ENCODE data around the gene ZNF575. TPM values are rescaled to one million over a fixed set of nuclear protein-coding genes. Genes with fewer than 3 reads are reported as not detected.

ZNF575 gene, protein sequence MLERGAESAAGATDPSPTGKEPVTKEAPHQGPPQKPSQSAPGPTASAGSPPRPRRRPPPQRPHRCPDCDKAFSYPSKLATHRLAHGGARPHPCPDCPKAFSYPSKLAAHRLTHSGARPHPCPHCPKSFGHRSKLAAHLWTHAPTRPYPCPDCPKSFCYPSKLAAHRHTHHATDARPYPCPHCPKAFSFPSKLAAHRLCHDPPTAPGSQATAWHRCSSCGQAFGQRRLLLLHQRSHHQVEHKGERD
- total RNA-seq = 0.07 TPM in 1 of 2 replicates, not detected in the other

- DNase-seq (ENCODE audit: low read depth, low spot score) = peak; percentile 64
Measured at GRCh38 chr19:43532962-43533545, at the start of gene ZNF575. ZNF575 (plus strand) TSS chr19:43533188; CDS start chr19:43534423, 1,235 bp downstream.

GRCh38 chr19:43483281-43483680, 49.7 kb upstream of the ZNF575 start:
- no peak for DNase-seq (ENCODE audit: low read depth, low spot score)

- no peak for DNase-seq (ENCODE audit: low read depth, low spot score)
Measured at GRCh38 chr19:43485951-43486350, 47.0 kb upstream of the ZNF575 start.

DNA sequence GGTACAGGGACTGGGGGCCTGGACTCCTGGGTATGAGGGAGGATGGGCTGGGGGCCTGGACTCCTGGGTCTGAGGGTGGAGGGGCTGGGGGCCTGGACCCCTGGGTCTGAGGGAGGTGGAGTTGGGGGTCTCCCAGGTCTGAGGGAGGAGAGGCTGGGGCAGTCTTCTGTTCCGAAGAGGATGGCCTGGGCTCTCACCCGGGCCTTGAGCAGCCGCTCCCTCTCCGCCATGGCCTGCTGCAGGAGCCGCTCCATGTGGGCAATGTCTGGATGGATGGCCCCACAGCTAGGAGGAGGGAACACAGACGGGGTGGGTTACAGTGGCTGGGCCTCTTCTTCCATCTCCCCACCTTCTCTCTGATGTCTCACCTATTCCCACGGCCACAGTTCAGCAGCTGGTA, 46.6 kb upstream of the ZNF575 start:
- DNase-seq (ENCODE audit: low read depth, low spot score) = no peak

DNA sequence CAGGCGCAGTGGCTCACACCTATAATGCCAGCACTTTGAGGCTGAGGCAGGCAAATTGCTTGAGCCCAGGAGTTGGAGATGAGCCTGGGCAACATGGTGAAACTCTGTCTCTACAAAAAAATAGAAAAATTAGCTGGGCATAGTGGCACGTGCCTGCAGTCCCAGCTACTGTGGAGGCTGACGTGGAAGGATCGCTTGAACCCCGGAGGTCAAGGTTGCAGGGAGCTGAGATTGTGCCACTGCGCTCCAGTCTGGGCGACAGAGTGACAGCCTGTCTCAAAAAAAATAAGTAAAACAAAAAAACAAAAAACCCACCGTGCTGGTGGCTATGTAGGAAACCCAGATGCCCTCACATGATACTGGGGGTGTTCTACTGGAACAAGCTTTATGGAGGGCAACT, 44.8 kb upstream of the ZNF575 start:
- no peak for DNase-seq (ENCODE audit: low read depth, low spot score)

DNA sequence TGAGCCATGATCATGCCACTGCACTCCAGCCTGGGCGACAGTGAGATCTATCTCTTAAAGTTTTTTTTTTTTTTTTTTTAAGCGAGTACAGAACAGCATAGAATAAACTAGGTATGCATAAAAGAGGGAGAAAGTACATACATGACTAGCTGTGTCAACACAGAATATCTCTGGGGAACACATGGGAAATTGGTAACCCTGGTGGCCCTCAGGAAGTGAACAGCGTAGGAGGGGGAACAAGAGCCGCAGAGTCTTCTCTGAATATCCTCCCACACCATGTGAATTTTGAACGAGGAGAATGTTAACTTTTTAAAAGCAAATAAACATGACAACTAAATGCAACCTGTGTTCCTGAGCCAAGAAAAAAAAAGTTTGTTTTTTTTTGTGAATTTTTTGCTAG, 43.7 kb upstream of the ZNF575 start:
- no peak for DNase-seq (ENCODE audit: low read depth, low spot score)

GRCh38 chr19:43489979-43490599, 42.9 kb upstream of the ZNF575 start:
- DNase-seq (ENCODE audit: low read depth, low spot score) = no peak

GRCh38 chr19:43490759-43491158, 42.2 kb upstream of the ZNF575 start:
- DNase-seq (ENCODE audit: low read depth, low spot score) = no peak

DNA sequence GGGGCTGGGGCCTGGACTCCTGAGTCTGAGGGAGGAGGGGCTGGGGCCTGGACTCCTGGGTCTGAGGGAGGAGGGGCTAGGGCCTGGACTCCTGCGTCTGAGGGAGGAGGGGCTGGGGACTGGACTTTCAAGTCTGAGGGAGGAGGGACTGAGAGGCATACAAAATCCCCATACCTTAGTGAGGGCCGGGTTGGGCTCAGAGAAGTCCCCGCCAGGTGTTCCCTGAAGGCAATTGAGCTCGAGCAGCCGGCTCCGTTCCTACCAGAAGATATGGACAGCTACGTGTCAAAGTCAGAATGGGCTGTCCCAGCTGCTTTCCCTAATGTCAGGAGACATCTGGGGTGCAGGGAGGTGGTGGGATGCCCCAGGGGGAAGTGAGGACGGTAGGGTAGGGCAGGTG, 37.9 kb upstream of the ZNF575 start:
- DNase-seq (ENCODE audit: low read depth, low spot score) = no peak

DNA sequence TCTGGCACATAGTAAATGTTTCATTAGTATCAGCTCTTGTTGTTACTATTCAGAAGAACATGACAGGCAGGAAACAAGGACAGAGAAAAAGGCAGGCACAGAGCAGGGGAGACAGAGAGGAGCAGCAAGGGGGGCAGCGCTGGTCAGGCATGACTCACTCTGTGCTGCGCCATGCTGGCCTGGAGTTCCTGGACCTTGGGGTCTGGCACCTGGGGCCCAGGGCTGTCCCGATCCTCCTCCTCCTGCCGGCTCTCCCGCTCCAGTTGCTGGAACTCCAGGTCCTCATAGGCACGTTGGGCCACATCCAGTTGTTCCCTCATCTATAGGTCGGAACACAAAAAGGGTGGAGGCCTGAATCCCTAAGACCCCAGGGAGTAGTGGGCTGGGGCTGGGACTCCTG, 36.0 kb upstream of the ZNF575 start:
- DNase-seq (ENCODE audit: low read depth, low spot score) = no peak

DNA sequence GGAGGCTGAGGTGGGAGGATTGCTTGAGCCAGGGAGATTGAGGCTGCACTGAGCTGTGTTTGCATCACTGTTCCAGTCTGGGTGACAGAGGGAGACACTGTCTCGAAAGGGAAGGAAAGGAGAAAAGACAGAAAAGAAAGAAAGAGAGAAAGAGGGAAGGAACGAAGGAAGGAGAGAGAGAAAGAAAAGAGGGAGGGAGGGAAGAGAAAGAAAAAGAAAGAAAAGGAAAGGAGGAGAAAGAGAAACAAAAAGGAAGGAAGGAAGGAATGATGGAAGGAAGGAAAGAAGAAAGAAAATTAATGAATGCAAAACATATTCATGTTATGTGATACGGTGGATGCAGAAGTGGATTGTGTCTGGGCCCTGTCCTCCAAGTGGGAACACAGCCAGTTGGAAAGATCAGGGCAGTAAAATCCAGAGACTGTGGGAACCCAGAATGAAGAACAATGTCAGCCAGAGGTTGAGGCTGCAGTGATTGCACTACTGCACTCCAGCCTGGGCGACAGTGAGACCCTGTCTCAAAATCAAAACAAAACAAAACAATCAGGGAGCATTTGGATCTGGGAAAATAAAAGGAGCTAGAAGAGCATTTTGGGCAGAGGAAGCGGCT, 34.6 kb upstream of the ZNF575 start:
- no peak for DNase-seq (ENCODE audit: low read depth, low spot score)

GRCh38 chr19:43499042-43499441, 33.9 kb upstream of the ZNF575 start:
- no peak for DNase-seq (ENCODE audit: low read depth, low spot score)

DNA sequence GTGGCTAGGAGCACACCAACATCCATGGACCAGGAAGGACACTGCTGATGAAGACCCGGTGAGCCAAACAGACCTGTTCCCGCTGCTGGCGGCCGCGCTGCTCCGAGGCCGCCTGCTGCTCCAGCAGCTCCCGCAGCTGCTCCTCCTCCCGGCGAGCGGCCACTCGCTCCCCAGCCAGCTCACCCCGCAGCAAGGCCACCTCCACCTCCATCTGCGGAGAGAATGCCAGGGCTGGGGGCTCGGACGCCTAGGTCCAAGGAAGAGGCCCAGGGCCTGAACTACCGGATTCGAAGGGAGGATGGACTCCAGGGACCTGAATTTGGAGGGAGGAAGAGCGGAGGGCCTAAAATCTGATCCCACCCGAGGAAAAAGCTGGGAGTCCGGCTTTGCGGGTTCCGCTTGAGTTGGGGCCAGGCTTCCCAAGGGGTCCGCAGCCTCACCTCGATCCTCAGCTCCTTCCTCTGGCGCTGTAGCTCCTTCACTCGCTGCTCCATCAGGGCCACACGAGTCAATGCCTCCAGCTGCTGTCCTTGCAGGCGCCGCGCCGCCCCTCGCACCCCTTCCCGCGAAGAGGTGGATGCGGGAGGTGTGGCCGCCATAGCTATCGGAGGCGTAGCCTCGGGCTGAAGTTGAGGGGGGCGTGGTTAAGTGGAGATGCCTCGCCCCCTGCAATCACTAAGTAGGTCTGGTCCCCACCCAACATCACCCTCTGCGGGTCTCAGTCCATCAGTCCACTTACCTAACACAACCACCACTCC, 31.1 kb upstream of the ZNF575 start:
- no peak for DNase-seq (ENCODE audit: low read depth, low spot score)

- no peak for DNase-seq (ENCODE audit: low read depth, low spot score)
Measured at GRCh38 chr19:43502419-43502976, 30.5 kb upstream of the ZNF575 start.

DNA sequence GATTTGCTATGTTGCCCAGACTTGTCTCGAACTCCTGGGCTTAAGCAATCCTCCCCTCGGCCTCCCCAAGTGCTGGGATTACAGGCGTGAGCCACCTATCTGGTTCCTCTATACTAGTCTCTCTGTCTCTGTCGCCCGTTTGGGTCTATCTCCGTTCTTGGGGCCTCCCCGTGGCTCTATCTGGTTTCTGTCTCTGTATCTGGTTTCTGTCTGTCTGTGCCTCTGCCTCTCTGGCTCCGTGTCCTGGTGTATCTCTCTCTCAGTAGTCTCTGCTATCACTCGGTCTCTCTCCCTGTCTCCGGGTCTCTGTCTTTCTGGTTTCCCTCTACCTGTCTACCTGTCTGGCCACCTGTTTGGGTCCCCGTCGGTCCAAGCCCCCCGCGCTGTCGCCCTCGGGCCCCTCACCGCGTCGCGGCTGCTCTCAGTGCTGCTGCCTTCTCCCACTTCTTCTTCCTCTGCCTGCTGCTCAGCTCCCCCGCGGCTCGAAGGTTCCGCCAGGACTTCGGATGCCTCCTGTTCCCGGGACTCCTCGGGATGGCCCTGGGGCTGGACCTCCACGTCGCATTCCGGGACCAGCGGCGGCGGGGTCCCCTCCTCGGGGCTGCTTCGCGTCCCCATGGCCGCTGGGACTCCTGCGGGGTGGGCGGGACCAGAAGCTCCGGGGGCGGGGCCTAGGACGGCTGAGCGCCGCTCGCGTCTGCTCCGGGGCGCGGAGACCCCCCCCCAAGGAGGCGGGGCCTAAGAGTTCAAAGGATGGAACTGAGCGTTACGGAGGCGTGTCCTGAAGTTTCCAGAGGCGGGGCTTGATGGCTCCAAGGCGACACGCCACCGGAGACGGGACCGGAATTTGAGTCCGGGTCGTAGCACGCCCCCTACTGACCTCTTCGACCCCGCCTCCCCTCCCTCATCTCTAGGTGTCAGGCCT, 29.2 kb upstream of the ZNF575 start:
- DNase-seq (ENCODE audit: low read depth, low spot score) = peak; percentile 69

DNA sequence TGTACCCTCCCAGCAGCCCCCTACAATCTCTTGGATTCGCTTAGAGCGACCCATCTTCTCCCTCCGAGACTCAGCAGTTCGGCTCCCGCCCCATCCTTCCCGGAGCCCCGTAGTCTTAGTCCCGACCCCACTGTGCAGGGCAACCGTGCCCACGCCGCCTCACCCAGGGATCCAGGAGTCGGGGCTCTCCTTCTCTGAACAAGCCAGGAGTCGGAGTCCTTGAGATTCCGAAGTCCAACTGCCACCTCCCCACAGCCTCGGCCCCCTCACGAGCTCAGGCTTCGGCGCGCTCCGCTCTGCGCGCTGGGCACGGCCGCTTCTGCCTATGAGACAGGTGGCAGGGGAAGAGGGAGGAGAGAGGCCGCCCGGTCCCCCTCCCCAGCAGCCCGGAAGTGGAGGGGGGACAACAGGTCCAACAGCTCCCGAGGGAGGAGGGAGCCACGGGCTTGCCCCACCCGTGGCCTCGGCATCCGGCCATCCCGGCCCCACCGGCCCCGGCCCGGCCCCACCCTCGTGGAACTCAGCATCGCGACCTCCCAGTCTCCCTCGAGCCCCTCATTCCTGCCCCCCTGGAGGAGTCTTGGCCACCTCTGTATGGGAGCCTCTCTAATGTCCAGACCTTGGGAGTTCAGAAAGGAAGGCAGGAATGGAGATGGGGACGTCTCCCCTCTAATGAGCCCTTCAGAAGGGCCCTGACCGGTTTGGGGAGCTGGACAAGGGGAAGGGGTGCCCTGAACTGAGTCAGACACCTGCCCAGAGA, 28.4 kb upstream of the ZNF575 start, which contains the start of gene PHLDB3:
TSS of gene PHLDB3 (minus strand) at position 321 of the 760 bp plus-strand sequence. CDS start 628 bp downstream, outside the sequence.
- no peak for DNase-seq (ENCODE audit: low read depth, low spot score)

DNA sequence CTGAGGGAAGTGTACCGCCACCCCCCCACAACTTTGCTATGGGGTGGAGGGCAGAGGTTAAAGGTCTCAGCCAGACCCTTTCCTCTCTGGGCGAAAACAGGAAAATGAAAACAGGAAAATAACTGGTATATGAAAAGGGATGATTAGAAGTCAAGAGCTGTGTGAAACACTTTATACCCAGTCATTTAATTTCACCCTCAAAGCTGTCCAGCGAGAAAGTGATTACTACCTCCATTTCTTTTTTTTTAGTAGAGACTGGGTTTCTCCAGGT, 27.9 kb upstream of the ZNF575 start:
- DNase-seq (ENCODE audit: low read depth, low spot score) = no peak

GRCh38 chr19:43505941-43506340, 27.0 kb upstream of the ZNF575 start:
- no peak for DNase-seq (ENCODE audit: low read depth, low spot score)

DNA sequence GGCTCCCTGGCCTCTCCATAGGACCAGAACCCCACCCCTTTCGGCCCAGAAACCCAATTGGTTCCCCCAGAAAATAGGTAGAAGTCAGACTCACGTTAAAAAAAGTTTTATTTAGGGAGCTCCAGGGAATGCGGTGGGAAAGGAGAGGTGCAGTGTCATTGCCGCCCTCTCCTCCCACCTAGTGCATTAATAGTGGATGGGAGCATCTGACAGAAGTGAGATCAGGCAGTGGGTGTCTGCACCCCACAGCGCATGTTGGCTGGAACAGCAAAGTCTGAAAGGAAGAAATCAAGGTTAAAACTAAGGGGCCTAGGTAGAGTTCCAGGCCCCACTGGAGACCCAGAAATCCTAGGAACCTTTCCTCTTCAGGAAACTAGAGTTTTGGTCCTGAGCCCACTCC, 26.4 kb upstream of the ZNF575 start:
- DNase-seq (ENCODE audit: low read depth, low spot score) = no peak

- no peak for DNase-seq (ENCODE audit: low read depth, low spot score)
Measured at GRCh38 chr19:43507880-43508279, 25.1 kb upstream of the ZNF575 start.
